Kidney epithelial cell (primary cell): Measurements from ENCODE around the gene ASB11. TPM values are rescaled to one million over a fixed set of nuclear protein-coding genes. Genes with fewer than 3 reads are reported as not detected.

Experiments used
- DNase-seq: peaks from one replicate; pipeline ENCODE4 v3.0.0-alpha.2; 2010; ENCODE audit warnings: low read depth
- H3K27me3 ChIP-seq: 2 replicates; pipeline ENCODE4 v1.6.0; 2011; ENCODE audit warnings: low read length; ENCODE audit not compliant: control insufficient read depth, insufficient read depth
- H3K36me3 ChIP-seq: 2 replicates; pipeline ENCODE4 v1.5.1; 2011; ENCODE audit warnings: low read length; ENCODE audit not compliant: control insufficient read depth, insufficient read depth
- H3K4me3 ChIP-seq: 2 replicates; pipeline ENCODE4 v1.5.1; 2011; ENCODE audit warnings: low read depth, mild to moderate bottlenecking, control low read depth, low read length
- total RNA-seq: library from RNA; depleted of rRNA; stranded (reverse); fragments of >200 nt; gene quantifications from 2 replicates; pipeline ENCODE4 v1.2.3, GENCODE V29; 2015
- TF ChIP-seq, protein P1 (sequence below): IDR thresholded peaks from 2 replicates; pipeline ENCODE4 v1.5.1; 2011; ENCODE audit warnings: mild to moderate bottlenecking, moderate library complexity, low read length, control low read depth, inconsistent platforms; ENCODE audit not compliant: insufficient read depth, poor library complexity, severe bottlenecking

ASB11 gene, protein sequence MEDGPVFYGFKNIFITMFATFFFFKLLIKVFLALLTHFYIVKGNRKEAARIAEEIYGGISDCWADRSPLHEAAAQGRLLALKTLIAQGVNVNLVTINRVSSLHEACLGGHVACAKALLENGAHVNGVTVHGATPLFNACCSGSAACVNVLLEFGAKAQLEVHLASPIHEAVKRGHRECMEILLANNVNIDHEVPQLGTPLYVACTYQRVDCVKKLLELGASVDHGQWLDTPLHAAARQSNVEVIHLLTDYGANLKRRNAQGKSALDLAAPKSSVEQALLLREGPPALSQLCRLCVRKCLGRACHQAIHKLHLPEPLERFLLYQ
- not detected in 2 replicates for total RNA-seq

- no peak for DNase-seq
- Histone ChIP-seq H3K36me3 (no peaks in the 10 kb centered on the region), H3K27me3 (no peaks in the 10 kb centered on the region), H3K4me3 (no peak within 1 kb of the TSS)
- TF ChIP-seq, protein P1, sequence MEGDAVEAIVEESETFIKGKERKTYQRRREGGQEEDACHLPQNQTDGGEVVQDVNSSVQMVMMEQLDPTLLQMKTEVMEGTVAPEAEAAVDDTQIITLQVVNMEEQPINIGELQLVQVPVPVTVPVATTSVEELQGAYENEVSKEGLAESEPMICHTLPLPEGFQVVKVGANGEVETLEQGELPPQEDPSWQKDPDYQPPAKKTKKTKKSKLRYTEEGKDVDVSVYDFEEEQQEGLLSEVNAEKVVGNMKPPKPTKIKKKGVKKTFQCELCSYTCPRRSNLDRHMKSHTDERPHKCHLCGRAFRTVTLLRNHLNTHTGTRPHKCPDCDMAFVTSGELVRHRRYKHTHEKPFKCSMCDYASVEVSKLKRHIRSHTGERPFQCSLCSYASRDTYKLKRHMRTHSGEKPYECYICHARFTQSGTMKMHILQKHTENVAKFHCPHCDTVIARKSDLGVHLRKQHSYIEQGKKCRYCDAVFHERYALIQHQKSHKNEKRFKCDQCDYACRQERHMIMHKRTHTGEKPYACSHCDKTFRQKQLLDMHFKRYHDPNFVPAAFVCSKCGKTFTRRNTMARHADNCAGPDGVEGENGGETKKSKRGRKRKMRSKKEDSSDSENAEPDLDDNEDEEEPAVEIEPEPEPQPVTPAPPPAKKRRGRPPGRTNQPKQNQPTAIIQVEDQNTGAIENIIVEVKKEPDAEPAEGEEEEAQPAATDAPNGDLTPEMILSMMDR = no peak
Measured at GRCh38 chrX:15315509-15315908, at the start of gene ASB11. Gene ASB11, minus strand, starts transcription at chrX:15315640. Its CDS starts 35 bp downstream, at chrX:15315605.

DNA sequence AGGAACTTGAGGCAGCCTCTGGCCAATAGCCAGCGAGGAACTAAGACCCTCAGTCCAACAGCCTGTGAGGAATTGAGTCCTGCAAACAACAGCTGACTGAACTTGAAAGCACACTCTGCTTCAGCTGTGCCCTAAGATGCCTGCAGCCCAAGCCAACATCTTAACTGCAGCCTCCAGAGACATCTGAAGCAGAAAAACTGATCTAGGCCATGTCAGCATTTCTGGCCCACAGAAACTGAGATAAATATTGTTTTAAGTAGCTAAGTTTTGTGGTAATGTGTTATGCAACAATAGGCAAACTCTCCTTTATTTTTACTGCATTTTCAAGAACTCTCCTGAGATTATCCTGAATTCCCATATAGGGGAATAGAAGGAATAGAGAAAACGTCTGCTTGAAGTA lies 44.3 kb upstream of the ASB11 start:
- DNase-seq = no peak
- Histone ChIP-seq H3K4me3 (no peak overlapping the region), H3K27me3 (no peaks in the 10 kb centered on the region), H3K36me3 (no peaks in the 10 kb centered on the region)
- TF ChIP-seq, protein P1 = no peak

- DNase-seq = no peak
- no peaks in the 10 kb centered on the region for H3K27me3 ChIP-seq
- no peaks in the 10 kb centered on the region for H3K36me3 ChIP-seq
- TF ChIP-seq, protein P1 = no peak
- H3K4me3 ChIP-seq = no peak overlapping the region
Measured at GRCh38 chrX:15358533-15358932, 43.1 kb upstream of the ASB11 start.

- Histone ChIP-seq H3K4me3 (no peak overlapping the region), H3K27me3 (no peaks in the 10 kb centered on the region), H3K36me3 (no peaks in the 10 kb centered on the region)
- DNase-seq = no peak
- TF ChIP-seq, protein P1 = no peak
Measured at GRCh38 chrX:15356444-15356843, 41.0 kb upstream of the ASB11 start.

- no peak overlapping the region for H3K4me3 ChIP-seq
- H3K27me3 ChIP-seq = no peaks in the 10 kb centered on the region
- TF ChIP-seq, protein P1 = no peak
- DNase-seq = no peak
- no peaks in the 10 kb centered on the region for H3K36me3 ChIP-seq
Measured at GRCh38 chrX:15350329-15350996, 35.0 kb upstream of the ASB11 start.
